Skeletal muscle cell (primary cell): ENCODE results near the gene KRCC1.
"Not testable (repeated sequence)": the region's sequence is repeated elsewhere in the genome, so short reads cannot be mapped to it uniquely, and the experiment has no call there.

Experiments
- DNase-seq: peaks from one replicate; pipeline ENCODE4 v3.0.0-alpha.2; 2010; ENCODE audit warnings: low read depth
- H3K4me3 ChIP-seq: 2 replicates; pipeline ENCODE4 v1.5.1; 2011; ENCODE audit warnings: low read depth, mild to moderate bottlenecking, control low read depth, low read length, moderate library complexity

KRCC1 gene

DNA sequence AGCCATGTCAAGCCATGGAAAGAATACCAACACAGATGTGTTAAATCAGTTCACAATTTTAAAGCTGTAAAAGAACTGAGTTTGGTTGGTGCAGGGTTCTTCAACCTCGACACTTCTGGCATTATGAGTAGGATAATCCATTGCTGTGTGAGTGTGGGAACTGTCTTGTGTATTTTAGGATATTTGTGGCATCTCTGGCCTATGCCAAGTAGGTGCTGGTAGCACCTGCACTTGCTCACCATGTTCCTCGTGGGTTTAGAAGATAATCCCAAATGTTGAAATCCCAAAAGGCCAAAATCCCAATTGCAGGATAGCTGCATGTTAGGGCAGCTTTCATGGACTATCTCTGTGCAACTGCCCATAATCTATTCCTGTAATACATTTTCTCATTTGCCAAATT, 3.8 kb downstream of the KRCC1 start:
- no peak overlapping the region for H3K4me3 ChIP-seq
- DNase-seq = no peak

DNA sequence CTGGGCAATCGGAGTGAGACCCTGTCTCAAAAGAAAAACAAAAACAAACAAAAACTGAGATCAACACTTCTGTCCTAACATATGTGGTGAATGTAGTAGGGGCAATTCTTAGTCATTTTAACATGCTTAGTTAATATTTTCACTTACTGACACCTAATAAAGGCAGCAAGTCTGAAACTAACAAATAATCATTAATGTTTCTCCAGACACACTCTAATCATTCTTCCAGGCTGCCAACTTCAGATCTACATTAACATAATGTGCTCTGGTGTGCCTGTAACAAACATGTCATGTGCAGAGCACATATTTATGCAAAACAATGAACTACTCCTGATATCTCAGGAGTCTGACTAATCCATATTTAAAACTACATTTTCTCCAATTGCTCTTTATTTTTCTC, 6.0 kb downstream of the KRCC1 start:
- DNase-seq = no peak
- no peak overlapping the region for H3K4me3 ChIP-seq

DNA sequence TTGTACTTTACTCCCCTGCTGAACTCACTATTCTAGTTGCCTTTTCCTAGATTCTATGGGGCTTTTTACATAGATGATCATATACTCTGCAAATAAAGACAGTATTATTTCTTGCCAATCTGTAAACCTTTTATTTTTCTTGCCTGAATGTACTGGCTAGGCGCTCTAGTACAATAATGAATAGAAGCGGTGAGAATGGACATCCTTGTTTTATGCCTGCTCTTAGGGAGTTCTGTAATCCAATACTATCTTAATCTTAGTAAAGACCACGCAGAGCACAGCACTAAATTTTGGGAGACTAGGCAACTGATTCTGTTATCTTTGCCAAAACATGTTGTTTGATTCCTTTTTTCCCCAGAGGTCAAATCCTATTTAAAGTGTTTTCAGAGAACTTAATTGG, 7.0 kb downstream of the KRCC1 start:
- no peak for DNase-seq
- no peak overlapping the region for H3K4me3 ChIP-seq

DNA sequence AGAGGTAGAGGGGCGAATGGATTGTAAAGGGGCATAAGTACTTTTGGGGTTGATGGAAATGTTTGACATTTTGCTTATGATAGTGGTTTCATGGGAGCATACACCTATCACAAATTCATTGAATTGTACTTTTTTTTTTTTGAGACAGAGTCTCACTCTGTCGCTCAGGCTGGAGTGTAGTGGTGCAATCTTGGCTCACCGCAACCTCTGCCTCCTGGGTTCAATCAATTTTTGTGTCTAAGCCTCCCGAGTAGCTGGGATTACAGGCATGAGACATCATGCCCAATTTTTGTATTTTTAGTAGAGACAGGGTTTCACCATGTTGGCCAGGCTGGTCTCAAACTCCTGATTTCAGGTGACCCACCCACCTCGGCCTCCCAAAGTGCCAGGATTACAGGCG, 10.0 kb downstream of the KRCC1 start:
- not testable (repeated sequence) for H3K4me3 ChIP-seq, DNase-seq

DNA sequence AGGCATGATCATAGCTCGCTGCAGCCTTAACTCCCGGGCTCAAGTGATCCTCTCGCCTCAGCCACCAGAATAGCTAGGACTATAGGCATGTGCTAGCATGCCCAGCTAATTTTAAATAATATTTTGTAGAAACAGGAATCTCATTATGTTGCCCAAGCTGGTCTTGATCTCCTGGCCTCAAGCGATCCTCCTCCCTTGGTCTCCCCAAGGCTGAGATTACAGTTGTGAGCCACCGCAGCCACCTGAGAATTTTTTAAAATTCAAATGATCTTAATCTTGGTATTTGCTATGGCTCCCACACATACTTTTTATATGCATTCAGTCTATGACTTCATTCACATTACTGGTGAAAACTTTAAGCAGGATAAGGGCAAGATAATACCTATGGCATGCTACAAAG, 13.1 kb downstream of the KRCC1 start:
- H3K4me3 ChIP-seq = no peak overlapping the region
- DNase-seq = no peak

DNA sequence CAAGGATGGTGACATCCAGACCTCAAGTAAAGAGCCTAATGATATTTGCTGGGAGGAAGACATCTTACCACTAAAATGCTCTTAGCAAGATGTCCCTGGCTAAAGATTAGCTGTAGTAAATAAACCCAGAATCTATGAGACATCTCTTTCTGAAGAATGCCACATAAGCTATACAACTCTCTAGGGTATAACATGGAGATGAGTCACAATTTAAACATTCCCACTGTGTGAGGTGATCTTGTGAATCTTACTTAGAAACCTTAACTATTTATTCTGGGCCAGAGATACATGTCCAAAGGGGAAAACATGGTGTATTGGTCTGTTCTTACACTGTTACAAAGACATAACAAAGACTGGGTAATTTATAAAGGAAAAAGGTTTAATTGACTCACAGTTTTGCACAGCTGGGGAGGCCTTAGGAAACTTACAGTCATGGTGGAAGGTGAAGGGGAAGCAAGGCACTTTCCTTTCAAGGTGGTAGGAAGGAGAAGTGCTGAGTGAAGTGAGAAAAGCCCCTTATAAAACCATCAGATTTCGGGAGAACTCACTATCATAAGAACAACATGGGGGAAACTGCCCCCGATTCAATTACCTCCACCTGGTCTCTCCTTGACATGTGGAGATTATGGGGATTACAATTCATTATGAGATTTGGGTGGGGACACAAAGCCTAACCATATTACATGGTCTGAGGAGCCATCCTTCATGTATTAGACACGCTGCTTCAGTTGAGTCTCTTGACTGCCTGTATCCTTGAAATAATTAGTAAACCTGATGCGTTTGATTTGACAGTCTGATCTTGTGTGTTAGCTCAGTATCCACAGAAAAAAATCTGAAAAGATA, 17.1 kb downstream of the KRCC1 start:
- no peak overlapping the region for H3K4me3 ChIP-seq
- DNase-seq = peak; percentile 93

DNA sequence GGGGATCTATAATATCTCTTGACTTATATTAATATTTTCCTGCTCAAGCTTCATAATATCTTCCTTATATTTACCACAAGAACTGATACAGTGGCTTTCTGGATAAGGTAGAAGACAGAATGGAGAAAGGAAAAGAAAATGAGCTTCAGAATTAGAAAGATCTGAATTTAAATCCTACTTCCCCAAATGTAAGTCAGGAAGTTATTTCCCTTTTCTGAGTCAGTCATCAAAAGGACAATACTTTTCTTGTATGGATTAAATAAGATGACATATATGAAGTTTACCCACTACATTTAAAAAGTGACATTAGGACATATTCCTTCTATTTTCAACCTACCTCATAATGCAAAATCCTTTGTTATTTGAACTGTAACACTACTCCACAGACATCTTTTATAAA, 19.0 kb downstream of the KRCC1 start:
- H3K4me3 ChIP-seq = no peak overlapping the region
- no peak for DNase-seq

DNA sequence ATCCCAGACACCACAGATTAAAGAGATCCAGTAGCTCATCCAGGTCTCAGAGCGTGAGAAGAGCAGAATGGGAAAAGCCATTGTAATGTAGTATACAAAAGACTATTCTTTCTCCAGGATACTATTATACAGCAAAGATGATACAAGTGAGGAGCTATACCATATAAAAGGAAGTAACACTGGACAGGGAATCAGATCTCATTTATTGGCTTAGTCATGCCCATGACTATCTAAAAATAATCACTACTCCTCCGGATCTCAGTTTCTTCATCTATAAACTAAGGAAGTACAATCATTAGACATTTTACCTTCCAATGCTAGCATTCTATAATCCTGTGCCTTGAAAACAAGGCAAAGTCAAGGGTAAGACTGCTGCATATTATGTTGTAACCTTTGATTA, 19.4 kb downstream of the KRCC1 start:
- no peak for DNase-seq
- no peak overlapping the region for H3K4me3 ChIP-seq

DNA sequence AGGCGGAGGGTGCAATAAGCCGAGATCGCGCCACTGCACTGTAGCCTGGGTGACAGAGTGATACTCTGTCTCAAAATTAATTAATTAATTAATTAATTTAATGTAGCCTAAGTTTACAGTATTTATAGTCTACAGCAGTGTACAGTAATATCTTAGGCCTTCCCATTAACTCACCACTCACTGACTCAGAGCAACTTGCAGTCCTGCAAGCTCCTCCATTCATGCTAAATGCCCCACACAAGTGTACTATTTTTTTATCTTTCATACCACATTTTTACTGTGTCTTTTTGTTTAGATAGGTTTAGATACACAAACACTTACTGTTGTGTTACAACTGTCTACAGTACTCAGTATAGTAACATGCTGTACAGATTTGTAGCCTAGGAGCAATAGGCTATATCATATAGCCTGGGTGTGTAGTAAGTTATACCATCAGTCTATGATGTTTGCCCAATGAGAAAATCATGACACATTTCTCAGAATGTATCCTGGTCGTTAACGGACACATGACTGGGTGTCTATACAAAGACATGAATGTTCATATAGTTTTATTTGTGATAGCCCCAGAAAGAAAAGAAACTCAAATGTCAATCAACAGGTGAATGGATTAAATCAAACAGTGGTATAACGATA, 23.4 kb downstream of the KRCC1 start:
- H3K4me3 ChIP-seq = no peak overlapping the region
- no peak for DNase-seq

DNA sequence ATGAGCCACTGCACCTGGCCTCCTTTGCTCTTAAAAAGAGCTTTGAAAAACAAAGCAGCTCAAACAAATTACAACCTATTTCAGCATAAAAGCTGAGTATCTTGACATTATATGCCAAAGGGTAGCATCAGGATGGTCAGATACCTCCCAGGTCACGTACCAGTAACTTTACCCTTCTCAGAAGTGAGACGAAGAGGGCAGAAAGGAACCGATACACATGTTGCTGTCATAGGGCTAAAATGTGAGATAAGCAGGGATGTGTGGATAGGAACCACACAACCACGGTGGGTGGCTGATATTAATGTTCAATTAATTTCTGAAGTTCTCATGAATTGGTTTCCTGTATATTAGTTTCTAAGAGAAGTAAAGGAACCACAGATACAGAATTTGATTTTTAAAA, 26.7 kb downstream of the KRCC1 start:
- no peak overlapping the region for H3K4me3 ChIP-seq
- no peak for DNase-seq

DNA sequence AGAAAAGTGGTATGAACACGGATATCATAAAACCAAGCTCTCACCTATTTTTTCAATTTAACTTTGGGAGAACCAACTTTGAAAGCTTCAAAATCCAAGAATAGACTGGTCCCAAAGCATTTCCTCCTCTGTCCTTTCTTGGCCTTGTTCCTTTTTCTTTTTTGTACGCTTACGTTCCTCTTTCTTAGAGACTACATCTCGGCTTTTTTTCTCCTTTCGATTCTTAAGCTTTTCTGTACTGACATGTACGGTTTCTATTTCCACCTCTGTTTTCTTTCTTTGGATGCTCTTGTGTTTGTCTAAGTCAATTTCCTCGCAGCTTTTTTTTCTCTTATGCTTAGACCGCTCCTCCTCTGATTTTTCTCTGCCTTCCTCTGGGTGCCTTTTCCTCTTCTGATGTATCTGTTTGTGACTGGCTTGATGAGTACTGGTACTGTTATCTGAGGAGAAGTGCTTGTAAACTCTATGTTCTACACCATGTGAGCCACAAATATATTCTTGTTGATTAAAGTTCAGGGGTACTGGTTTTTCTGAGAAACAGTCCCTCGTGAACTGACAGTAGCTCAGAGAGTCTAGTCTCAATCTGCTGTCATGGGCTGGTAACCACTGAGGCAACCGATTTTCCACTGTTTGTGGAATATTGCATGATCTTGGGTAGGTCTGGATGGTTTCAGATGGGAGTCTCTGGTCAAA, 27.7 kb downstream of the KRCC1 start:
- DNase-seq = no peak
- H3K4me3 ChIP-seq = no peak overlapping the region

DNA sequence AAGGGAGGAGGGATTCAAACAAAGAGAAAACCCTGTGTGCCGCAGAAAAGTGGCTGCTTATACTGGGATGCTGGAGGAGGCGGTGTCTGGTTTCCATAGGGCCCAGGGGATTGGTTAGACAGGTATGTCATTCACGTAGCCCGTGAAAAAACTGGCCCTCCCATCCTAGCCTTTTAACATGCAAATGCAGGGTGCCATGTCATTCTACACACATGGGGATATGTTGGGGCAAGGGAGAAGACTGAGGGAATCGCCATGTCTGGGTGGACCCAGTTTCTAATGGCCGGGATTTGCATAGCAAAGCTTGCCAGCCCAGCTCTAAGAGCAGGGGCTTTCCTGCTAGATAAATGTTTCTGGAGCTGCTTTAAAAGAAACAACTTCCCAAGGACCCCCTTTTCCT, 31.1 kb downstream of the KRCC1 start:
- no peak for DNase-seq
- no peak overlapping the region for H3K4me3 ChIP-seq

DNA sequence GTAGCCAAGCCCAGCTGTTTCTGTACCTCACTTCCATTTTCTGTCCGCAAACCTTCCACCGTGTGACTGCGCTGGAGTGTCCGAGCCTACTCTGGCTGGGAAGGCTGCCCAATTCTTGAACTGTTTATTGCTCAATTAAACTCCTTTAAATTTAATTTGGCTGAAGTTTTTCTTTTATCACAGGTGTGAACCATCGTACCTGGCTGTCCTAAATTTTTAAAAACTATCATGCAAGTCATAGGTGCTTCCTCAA, 33.0 kb downstream of the KRCC1 start:
- H3K4me3 ChIP-seq = no peak overlapping the region
- no peak for DNase-seq

DNA sequence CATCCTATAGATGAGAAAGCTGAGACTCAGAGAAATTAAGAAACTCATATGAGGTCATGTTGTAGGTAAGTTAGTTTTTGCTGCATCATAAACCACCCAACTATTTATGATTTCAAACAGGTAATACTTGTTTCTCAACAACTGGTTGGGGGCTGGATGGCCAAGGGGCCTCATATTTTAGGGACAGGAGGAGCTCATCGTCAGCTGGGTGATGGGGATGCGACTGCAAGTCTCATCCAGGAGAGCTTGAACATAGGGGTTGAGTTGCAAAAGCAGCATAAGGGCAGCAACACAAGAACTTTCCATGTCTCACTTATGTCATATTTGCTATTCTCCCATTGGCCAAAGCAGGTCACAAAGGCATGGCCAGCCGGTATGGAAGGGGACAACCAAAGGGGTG, 35.6 kb downstream of the KRCC1 start:
- H3K4me3 ChIP-seq = no peak overlapping the region
- DNase-seq = no peak

DNA sequence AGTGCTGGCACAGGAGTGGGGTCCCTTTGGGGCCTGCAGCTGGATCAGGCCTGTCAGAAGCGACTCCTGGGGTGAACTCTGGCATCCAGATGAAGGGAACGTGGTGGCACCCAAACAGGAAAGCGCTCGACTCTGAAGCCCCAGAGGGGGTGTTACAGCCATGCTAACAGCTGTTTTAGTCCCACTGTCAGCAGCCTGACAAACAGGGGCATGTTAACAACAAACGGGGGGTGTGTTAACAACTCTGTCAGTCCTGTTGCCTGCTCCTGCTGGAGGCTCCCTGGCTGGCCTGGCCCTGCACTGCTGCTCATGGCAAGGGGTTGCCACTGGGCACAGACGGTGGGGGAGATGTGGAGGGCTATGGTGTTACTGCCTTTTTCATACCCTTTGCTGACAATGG, 36.7 kb downstream of the KRCC1 start:
- no peak overlapping the region for H3K4me3 ChIP-seq
- DNase-seq = no peak

DNA sequence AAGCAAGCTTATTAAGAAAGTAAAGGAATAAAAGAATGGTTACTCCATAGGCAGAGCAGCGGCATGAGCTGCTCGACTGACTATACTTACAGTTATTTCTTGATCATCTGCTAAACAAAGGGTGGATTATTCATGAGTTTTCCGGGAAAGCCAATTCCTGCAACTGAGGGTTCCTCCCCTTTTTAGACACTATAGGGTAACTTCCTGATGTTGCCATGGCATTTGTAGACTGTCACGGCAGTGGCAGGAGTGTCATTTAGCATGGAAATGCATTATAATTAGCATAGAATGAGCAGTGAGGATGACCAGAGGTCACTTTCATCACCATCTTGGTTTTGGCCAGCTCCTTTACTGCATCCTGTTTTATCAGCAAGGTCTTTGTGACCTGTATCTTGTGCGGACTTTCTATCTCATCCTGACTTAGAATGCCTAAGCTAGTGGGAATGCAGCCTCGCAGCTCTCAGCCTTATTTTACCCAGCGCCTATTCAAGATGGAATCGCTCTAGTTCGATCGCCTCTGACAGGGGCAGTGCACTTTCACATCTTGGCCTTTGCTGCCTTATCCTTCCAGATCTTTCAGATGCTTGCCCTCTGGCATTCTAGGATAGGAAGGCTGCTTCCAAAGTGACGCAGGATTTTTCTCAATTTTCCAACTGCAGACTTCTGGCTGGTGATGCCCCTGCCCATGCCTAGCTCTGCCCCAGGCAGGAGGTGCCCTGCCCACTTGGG, 37.3 kb downstream of the KRCC1 start:
- H3K4me3 ChIP-seq, DNase-seq: not testable (repeated sequence)

DNA sequence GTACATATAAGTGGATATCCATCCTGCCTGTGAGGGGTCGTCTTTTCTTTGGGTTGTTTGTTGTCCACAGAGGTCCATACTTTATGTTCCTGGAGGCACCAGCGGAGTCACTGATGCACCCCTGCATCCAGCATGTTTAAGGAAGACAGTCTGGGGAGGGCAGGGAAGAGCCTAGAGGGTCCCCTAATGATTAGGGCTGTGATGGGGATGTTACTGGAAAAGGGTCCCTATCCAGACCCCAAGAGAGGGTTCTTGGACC, 37.9 kb downstream of the KRCC1 start:
- not testable (repeated sequence) for H3K4me3 ChIP-seq, DNase-seq

DNA sequence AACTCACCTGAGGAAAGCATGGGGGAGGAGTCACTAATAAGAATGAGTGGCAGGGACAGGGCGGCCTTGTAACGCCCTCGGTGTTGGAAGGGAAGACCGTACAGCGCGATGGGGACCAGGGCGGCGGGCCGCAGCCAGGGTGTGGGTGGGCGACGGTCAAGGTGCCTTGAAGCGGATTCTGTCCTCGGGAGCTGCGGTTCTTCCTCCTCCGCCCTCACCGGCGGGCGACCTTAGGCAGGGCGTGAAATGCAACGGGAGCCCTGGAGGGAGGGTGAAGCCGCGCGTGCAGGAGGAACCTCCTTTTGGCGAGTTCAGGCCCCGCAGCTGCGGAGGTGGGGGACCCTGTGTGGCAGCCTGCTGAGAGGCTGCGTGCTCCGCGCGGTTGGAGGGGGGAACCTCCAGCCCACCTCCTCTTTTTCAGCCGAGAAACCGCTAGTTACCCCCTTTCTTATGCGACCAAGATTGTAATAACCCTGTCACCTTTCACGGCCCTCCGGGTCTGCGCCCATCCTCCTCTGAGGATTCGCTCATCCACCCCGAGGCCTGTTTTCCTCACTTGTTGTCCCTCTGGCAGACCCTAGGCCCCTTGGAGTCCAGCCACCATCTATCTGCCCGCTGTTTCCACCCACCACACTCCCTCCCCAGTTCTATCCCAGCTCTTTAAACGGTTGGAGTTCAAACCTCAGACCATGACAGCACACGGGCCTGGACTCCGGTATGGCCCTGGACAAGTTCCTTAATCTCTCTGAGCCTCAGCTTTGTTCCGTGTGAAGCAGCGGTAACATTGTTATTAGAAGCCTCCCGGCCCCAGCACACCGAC, 38.4 kb downstream of the KRCC1 start:
- H3K4me3 ChIP-seq = peak overlapping the region; percentile 73
- DNase-seq = no peak

DNA sequence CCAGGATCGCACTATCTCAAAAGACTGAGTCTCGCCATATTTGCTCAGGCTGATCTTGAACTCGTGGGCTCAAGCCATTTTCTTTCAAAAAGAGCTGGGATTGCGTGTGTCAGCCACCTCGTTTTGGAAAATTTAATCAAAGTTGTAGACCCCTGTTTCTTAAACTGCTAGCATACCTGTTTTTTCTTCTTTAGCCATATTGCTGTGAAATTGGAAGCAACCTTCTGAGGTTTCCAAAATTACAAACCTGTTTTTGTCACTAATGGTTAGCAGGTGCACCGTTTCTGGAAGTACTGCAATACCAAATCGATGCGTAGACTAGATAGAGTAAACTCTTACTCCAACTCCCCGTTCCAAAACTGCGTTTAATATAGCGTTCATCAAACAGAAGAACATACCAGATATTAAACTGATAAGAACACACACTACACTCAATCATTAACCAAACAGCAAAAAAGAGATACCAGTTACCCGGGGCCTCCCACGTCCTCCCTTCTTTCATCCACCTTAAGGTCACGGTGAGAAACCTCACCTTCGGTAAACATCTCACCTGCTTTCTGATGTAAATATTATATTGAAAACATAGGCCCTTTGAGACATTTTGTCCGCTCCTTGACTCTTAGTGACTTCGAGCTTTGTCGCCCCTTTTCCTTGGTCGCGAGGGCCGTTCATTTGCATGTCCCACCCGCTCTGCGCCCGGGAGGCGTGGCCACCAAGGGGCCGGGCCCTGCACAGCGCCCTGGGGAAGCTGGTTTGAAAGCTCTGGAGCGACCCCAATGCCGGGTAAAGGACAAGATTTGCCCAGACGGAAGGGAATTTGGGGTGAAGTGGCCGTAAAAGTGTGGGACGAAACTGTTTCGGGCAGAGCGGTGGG, 39.3 kb downstream of the KRCC1 start, which contains the start of gene RNU2-63P:
TSS of gene RNU2-63P (minus strand) at position 462 of the 874 bp plus-strand sequence.
- peak; percentile 87 for DNase-seq
- H3K4me3 ChIP-seq = peak within 1 kb of the TSS; percentile 73
